ENCODE measurements around the gene CTIF.

CTIF gene

GRCh38 chr18:48872234-48873145 is 333.7 kb downstream of the CTIF start:
- DNase-seq = no peak

- DNase-seq = no peak
Measured at GRCh38 chr18:48874233-48874632, 335.4 kb downstream of the CTIF start.

GRCh38 chr18:48874701-48875162 is 335.9 kb downstream of the CTIF start:
- DNase-seq = no peak

GRCh38 chr18:48875314-48875941 is 336.6 kb downstream of the CTIF start:
- no peak for DNase-seq

GRCh38 chr18:48875942-48876511 is 337.2 kb downstream of the CTIF start:
- no peak for DNase-seq

GRCh38 chr18:48876590-48876989 is 337.8 kb downstream of the CTIF start:
- no peak for DNase-seq

GRCh38 chr18:48877941-48878340 is 339.1 kb downstream of the CTIF start:
- no peak for DNase-seq

GRCh38 chr18:48878471-48878870 is 339.6 kb downstream of the CTIF start:
- no peak for DNase-seq

GRCh38 chr18:48879008-48879431 is 340.2 kb downstream of the CTIF start:
- no peak for DNase-seq

GRCh38 chr18:48880931-48881330 is 342.1 kb downstream of the CTIF start:
- DNase-seq = no peak

GRCh38 chr18:48882379-48882778 is 343.5 kb downstream of the CTIF start:
- no peak for DNase-seq

GRCh38 chr18:48884306-48884705 is 345.5 kb downstream of the CTIF start:
- no peak for DNase-seq

- DNase-seq = no peak
Measured at GRCh38 chr18:48884771-48885170, 345.9 kb downstream of the CTIF start.

- DNase-seq = no peak
Measured at GRCh38 chr18:48885266-48885923, 346.6 kb downstream of the CTIF start.

- no peak for DNase-seq
Measured at GRCh38 chr18:48885924-48886400, 347.1 kb downstream of the CTIF start.

GRCh38 chr18:48886520-48887293 is 347.9 kb downstream of the CTIF start:
- no peak for DNase-seq

GRCh38 chr18:48887294-48887904 is 348.6 kb downstream of the CTIF start:
- no peak for DNase-seq

- DNase-seq = no peak
Measured at GRCh38 chr18:48887905-48888772, 349.3 kb downstream of the CTIF start.

GRCh38 chr18:48888773-48889080 is 349.9 kb downstream of the CTIF start:
- DNase-seq = no peak

- DNase-seq = peak in 7 of 14 donors; percentile 9 to 58 (median 45)
Measured at GRCh38 chr18:48889115-48889941, 350.5 kb downstream of the CTIF start.

All from C1 segment of cervical spinal cord (tissue), 14 donors.